Activated effector memory CD4-positive, alpha-beta T cell treated with anti-CD3 and anti-CD28 coated beads, Interleukin-2, amount 50 U/mL, for 16 hours (primary cell): ENCODE results near the gene TRO.
A peak's percentile ranks its signal among the peaks of the same experiment; 100 is the strongest.

Experiments
- DNase-seq: peaks from one replicate; pipeline ENCODE4 v3.0.0-alpha.2; 2020

TRO gene, protein sequence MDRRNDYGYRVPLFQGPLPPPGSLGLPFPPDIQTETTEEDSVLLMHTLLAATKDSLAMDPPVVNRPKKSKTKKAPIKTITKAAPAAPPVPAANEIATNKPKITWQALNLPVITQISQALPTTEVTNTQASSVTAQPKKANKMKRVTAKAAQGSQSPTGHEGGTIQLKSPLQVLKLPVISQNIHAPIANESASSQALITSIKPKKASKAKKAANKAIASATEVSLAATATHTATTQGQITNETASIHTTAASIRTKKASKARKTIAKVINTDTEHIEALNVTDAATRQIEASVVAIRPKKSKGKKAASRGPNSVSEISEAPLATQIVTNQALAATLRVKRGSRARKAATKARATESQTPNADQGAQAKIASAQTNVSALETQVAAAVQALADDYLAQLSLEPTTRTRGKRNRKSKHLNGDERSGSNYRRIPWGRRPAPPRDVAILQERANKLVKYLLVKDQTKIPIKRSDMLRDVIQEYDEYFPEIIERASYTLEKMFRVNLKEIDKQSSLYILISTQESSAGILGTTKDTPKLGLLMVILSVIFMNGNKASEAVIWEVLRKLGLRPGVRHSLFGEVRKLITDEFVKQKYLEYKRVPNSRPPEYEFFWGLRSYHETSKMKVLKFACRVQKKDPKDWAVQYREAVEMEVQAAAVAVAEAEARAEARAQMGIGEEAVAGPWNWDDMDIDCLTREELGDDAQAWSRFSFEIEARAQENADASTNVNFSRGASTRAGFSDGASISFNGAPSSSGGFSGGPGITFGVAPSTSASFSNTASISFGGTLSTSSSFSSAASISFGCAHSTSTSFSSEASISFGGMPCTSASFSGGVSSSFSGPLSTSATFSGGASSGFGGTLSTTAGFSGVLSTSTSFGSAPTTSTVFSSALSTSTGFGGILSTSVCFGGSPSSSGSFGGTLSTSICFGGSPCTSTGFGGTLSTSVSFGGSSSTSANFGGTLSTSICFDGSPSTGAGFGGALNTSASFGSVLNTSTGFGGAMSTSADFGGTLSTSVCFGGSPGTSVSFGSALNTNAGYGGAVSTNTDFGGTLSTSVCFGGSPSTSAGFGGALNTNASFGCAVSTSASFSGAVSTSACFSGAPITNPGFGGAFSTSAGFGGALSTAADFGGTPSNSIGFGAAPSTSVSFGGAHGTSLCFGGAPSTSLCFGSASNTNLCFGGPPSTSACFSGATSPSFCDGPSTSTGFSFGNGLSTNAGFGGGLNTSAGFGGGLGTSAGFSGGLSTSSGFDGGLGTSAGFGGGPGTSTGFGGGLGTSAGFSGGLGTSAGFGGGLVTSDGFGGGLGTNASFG (N-terminal part only)

DNA sequence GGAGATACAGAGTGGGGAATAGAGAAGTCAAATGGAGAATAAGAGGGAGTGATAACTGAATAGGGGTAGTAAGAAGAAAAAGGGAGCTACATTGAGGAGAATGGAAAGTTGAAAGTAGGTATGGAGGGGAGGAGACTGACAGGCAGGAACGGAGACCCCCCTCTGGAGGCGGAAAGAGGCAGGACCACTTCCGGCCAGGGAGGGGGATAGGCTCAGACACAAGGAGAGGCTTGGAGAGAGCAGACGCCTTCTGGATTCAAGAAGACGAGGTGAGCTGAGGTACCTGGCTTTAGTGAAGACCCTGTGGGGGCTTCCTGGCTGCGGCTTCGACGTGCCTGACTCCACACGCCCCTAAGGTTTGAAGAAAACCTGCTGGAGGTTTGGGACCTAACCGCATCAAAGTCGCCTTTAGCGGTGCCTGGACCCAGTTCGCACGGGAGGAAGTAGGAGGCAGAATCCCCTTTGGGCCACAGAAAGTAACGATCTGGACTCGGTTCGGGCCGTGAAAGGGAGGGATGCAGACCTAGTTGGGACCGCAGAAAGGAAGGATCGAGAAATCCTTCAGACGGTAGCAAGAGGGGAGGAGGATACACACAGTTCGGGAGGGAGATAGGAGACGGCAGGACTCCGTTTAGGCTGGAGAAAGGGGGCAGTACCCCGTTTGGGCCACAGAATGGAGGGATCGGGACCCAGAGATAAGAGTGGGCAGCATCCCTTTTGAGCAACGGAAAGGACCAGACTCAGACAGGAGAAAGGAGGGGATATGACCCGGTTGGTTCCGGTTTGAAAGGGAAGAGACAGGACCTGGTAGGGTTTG, at the start of gene TRO:
TSS of gene TRO (plus strand) at position 215 of the 817 bp plus-strand sequence. CDS start 1,423 bp downstream, outside the sequence.
- no peak for DNase-seq

DNA sequence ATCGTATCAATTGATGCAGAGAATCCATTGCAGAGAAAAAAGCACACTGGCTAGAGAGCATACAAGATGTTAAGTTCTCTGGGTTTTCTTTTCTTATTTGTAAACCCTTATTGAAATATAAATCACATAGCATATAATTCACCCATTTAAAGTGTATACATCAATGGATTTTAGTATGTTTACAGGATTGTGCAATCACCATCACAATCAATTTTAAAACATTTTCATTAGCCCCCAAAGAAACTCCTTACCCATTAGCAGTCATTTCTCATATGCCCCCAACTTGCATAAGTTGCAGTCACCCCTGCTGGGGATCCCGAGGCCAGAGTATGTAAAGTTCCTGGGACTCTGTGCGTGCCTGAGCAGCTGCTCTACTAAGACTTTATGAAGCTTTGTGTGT, 34.9 kb upstream of the TRO start:
- no peak for DNase-seq

DNA sequence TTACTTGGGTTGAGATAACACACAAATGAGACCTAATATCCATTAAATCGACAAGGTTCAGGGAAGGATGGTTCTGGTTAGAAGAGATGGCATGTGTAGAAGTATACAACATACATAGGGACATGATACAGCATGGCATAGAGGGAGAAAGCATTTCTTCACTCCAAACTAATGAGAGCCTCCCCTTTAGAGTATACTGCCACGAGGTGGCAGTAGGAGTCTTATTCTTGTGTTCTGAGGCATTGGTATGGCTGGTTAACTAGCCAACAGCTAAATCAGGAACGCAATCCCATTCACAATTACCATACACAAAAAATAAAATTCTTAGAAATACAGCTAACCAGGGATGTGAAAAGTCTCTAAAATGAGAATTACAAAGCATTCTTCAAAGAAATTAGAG, 29.1 kb upstream of the TRO start:
- peak; percentile 61 for DNase-seq

DNA sequence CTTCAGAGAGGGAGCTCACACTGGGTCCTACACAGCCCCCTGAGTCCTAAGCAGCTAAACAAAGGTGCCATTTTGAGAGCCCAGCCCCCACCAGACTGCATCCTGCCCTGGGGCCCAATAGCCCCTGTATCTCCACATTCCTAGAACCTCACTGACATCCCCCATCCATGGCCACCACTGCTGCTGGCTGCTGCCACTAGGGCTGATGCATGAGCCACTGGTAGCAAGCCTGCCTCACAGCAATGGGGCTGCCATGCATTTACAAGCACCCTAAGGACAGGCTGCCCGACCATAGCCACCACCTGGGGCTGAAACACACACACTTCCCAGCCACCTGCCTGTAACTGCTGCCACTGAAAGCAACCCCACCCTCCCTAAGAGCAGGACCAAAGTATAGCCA, 26.5 kb upstream of the TRO start:
- DNase-seq, result no peak

DNA sequence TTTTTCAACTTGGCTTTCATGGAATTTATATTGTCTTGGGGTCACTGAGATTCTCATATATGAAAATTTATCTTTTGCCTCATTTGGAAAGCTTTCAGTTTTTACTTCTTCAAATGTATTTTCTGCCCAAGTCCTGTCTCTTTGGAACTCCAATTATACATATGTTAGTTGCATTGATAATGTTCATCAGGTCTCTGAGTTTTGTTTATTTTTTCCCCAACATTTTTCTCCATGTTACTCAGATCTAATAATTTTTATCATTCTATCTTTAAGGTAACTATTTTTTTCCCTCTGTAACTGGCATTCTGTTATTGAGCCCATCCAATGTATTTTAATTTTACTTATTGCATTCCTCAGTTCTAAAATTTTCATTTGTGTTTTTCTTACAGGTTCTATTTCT, 10.7 kb upstream of the TRO start:
- no peak for DNase-seq

DNA sequence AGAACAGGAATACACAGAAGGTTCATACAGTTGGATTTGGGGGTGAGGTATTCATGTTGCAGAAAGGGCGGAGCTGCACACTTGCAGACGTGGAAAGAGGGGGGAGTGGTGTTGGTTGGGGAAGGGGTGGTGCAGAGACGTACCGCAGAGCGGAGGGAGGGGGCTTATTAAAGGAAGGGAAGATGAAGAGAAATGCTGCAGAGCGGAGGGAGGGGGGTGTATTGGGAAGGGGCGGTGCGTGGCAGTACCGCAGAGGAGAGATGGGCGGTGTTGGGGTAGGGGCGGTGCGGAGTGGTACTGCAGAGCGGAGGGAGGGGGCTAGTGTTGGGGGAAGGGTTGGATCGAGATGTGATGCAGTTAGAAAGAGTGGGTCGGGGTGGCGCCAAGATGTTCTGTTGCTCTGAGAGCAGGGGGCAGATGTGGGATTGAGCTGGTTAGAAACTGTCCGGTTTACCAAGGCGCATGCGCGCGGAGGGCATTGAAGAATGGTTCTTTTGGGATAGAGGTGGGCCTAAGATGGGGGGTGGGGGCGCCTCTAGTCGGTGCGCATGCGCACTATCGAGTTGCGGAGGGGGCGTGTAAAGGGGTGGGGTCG, 900 bp downstream of the TRO start:
- DNase-seq, result peak; percentile 76

DNA sequence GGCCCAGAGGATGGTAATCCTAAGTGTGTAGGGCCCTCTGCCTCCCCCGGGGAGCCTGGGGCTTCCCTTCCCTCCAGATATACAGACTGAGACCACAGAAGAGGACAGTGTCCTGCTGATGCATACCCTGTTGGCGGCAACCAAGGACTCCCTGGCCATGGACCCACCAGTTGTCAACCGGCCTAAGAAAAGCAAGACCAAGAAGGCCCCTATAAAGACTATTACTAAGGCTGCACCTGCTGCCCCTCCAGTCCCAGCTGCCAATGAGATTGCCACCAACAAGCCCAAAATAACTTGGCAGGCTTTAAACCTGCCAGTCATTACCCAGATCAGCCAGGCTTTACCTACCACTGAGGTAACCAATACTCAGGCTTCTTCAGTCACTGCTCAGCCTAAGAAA, 1.9 kb downstream of the TRO start:
- DNase-seq, result no peak

DNA sequence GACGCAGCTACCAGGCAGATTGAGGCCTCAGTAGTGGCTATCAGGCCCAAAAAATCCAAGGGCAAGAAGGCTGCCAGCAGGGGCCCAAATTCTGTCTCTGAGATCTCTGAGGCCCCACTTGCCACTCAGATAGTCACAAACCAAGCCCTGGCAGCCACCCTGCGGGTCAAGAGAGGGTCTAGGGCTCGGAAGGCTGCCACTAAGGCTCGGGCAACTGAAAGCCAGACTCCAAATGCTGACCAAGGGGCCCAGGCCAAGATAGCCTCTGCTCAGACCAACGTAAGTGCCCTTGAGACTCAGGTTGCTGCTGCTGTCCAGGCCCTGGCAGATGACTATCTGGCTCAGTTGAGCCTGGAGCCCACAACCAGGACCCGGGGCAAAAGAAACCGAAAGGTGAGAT, 2.8 kb downstream of the TRO start:
- no peak for DNase-seq

DNA sequence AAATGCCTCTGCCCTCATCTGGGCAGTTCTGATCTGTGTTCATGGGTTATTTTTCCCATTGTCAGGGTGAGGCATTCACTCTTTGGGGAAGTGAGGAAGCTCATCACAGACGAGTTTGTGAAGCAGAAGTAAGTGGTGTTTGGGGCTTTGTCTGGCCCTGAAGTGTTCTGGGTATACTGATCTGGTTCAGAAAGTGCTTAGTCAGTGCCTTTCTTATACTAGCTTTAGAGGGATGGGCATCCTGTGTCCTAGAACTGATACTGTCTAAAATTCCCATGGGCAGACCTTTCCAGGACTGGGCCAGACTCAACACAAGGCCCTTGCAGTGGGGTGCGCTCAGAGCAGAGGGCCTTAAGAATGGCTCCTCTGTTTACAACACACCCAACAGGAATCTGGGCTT, 6.4 kb downstream of the TRO start:
- DNase-seq, result no peak

DNA sequence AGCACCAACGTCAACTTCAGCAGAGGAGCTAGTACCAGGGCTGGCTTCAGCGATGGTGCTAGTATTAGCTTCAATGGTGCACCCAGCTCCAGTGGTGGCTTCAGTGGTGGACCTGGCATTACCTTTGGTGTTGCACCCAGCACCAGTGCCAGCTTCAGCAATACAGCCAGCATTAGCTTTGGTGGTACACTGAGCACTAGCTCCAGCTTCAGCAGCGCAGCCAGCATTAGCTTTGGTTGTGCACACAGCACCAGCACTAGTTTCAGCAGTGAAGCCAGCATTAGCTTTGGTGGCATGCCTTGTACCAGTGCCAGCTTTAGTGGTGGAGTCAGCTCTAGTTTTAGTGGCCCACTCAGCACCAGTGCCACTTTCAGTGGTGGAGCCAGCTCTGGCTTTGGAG, 8.3 kb downstream of the TRO start:
- DNase-seq, result no peak

DNA sequence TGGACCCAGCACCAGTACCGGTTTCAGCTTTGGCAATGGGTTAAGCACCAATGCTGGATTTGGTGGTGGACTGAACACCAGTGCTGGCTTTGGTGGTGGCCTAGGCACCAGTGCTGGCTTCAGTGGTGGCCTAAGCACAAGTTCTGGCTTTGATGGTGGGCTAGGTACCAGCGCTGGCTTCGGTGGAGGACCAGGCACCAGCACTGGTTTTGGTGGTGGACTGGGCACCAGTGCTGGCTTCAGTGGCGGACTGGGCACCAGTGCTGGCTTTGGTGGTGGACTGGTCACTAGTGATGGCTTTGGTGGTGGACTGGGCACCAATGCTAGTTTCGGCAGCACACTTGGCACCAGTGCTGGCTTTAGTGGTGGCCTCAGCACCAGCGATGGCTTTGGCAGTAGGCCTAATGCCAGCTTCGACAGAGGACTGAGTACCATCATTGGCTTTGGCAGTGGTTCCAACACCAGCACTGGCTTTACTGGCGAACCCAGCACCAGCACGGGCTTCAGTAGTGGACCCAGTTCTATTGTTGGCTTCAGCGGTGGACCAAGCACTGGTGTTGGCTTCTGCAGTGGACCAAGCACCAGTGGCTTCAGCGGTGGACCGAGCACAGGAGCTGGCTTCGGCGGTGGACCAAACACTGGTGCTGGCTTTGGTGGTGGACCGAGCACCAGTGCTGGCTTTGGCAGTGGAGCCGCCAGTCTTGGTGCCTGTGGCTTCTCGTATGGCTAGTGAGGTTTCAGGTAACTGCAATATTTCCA, 9.8 kb downstream of the TRO start:
- no peak for DNase-seq

DNA sequence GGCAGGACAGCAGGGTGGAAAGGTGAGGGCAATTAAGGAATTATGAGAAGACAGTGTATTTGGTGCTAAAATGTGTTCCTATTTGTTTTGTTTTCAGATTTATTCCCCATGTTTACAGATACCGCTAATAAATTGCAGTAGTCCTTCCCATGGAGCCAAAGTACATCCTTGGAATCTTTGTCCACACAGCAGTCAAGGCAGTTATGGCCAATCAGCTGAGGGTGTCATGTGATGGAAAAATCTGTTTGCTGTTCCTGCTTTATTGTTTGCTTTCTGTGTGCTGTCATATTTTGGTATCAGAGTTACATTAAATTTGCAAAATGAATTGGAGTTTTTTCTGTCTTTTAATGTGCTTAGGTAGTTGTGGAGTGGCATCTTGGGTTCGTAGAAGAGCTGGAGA, 10.5 kb downstream of the TRO start:
- no peak for DNase-seq

DNA sequence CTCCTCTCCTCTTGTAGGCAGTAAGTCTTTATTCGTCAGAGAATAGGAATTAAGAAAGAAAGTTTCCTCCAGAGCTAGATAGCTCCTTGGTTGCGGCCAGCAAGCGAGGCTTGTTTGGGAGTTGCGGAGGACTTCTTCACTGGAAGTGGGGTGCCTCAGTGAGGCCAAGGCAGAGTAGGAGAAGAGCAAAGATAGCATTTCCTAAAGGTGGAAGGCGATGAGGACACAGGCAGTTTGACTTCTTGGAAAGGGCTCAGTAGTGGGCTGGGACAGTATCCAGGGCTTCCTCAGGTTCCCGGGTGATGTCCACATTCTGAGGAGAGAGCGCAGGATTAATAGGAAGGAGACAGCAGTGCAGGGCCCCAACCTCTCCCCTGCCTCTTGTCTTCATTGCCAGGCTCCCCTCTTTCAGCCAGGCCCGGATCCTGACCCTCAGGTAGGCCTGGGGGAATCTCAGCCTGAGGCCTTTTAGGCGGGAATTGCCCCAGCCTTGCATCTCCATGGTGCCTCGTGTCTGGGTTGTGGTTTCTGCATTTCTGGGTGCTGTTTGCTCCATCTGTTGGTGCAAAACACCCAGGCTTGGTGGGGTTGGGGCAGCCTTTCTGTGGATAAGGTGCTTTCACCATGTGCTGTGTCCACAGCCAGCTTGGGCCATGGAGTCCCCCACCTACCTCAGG, 12.7 kb downstream of the TRO start:
- DNase-seq, result no peak

DNA sequence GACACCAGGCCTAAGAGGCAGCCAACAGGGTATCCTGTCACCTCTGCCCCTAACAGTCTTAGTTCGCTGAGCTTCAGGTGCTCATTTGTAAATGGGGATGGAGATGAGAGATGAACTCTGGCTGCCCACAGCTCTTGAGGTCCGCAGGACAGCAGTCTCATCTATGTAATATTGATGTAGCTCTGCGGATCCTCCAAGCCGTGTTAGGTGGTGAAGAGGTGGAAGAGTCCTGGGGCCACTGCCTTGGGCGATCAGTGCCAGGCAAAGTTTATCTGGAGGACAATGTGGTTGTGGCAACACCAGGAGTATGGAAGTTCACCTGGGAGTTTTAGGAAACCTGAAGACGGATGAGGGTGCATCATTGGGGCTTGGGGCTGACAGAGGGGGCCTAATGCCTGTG, 13.4 kb downstream of the TRO start:
- DNase-seq, result no peak

DNA sequence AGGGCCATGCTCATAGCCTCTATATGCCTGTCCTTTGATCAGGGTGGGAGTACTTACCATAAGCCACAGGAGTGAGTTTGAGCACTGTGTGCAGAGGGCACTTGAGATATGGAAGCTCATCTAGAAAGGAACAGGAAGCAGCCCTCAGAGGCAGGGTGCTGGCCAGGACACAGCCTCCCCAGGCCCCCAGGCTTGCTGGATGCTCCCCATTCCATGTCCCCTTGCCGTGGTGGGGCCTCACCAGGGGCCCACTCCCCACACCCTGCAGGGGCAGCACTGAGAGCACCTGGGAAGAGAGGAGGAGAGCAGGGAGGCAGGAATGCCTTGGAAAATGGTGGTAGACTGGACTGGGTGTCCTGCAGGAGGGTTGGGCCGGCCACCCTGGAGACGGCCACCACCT, 14.3 kb downstream of the TRO start:
- DNase-seq, result no peak

DNA sequence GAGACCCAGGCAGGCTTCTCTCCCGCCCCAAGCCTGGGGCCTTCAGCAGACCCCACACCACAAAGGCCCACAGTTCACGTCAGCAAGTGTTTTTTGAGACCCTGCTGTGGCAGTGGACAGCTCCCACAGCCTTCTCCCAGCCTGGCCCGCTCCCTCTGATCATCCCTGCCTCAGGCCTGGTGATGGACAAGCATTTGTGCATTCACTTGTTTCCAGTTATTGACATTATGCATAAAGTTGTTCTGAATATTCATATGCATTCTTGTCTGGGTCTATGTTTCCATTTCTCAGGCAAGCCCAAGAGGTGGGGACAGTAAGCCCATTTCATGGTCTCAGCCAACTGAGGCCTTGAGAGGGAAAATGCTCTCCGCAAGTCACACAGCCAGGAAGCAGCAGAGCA, 14.7 kb downstream of the TRO start:
- DNase-seq, result no peak

DNA sequence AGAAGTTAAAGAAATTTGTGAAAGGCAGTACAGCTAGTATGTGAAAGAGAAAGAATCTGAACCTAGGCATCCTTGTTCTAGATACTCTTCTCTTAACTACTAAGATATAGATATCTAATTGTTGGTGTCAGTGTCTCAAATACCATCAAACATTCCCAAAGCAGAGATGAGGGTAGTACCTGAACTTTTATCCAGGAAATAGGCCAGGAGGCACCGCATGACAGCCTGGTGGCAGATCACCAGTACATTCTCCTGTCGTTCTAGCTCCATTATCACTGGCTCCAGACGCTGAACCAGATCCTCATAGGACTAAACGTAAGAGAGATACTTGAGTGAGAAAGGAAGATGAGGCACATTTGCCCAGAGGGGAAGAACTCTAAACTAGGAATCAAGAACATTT, 16.8 kb downstream of the TRO start:
- DNase-seq, result no peak

DNA sequence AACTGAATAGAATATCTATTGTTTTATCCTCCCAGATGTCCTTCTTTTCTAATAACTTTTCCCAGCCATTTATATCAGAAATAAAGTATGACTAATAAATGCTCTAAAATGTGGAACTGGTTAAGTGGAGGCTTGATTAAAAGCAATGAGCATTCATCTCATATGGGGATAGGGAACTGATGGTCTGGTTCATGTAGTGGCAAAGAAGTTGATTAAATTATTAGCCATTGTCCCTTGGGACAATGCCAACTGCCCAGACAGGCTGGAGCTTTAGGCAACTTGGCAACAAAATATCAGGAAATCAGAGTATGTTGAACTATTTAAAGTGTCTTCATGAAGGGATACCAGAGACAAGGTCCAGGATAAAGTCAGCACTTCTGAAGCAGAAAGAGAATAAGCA, 24.2 kb downstream of the TRO start:
- no peak for DNase-seq

DNA sequence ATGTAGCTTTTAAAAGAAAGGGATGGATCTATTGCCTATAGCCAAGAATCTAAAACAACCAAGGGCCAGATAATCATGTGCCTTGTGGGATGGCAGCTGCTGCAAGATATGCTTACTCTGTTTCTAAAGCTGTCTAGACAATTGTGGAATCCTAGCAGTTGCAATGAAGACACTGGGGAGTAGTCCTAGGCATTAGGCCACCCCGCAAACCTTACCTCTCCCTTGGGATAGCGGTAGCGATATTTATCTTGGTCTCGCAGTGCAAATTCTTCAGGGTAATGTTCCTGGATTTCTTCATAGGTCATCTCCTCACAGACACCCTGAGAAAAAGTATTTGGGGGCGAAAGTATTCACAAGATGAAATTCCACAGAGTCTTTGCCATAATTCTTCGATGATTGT, 24.6 kb downstream of the TRO start:
- DNase-seq, result no peak

DNA sequence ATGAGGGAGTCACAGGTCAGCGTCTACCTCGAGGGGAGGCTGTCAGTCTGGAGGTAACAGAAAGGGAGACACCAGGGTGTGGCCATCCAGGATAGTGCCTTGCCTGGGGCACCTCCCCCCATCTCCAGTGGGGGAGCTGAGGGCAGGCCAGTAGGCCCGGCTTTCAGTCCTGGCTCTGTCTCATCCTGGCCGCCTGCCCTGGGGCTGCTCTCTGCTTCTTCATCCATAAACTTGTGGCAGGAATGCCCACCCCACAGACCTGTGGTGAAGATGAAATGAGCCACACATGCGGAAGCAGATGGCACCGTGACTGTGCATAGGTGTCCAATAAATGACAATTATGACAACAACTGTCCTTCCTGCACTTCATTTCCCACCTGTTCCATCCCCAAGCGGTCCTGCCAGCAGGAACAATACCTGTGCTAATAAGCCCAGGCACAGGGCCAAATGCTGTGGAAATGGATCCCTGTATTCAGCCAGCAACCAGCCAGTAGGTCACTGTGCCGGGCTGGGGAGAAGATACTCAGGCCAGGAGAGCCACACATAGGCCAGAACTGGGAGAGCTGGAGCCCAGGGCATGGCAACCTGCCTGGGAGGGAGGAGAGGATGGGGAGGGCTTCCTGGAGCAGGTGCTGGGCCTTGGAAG, 30.2 kb downstream of the TRO start:
- no peak for DNase-seq
